Middle frontal gyrus (tissue), 1 donor: Measurements from ENCODE around the gene ARMC9.
"Not testable (repeated sequence)": the region's sequence is repeated elsewhere in the genome, so short reads cannot be mapped to it uniquely, and the experiment has no call there.

Source experiments
- DNase-seq: peaks from one replicate; pipeline ENCODE4 v3.0.0-alpha.2; 2015; ENCODE audit warnings: low spot score; ENCODE audit errors: extremely low spot score

Gene ARMC9

GRCh38 chr2:231278868-231279267 lies 80.4 kb downstream of the ARMC9 start:
- no peak for DNase-seq

- no peak for DNase-seq
Observed at GRCh38 chr2:231280846-231281245, 82.4 kb downstream of the ARMC9 start.

GRCh38 chr2:231284296-231284695 lies 85.9 kb downstream of the ARMC9 start:
- DNase-seq, result no peak

GRCh38 chr2:231286964-231287363 lies 88.5 kb downstream of the ARMC9 start:
- DNase-seq, result no peak

DNA sequence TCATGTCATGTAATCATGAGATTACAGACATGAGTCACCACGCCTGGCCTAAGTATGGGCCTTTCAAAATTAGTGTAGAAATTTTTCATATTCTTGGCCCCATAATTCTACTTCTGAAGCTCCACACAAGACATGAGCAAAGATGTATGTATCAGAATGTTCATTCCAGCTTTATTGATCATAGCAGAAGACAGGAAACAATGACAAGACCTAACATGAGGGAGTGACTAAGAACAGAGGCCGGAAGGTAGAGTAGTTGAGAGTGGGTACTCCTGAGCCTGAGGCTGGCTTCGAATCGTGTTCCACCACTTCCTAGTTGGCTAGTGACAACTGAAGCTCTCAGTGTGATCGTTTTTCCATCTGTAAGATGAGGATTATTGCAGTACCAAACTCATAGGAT lies 89.3 kb downstream of the ARMC9 start:
- DNase-seq, result no peak

GRCh38 chr2:231288590-231288989 lies 90.2 kb downstream of the ARMC9 start:
- DNase-seq, result no peak

DNA sequence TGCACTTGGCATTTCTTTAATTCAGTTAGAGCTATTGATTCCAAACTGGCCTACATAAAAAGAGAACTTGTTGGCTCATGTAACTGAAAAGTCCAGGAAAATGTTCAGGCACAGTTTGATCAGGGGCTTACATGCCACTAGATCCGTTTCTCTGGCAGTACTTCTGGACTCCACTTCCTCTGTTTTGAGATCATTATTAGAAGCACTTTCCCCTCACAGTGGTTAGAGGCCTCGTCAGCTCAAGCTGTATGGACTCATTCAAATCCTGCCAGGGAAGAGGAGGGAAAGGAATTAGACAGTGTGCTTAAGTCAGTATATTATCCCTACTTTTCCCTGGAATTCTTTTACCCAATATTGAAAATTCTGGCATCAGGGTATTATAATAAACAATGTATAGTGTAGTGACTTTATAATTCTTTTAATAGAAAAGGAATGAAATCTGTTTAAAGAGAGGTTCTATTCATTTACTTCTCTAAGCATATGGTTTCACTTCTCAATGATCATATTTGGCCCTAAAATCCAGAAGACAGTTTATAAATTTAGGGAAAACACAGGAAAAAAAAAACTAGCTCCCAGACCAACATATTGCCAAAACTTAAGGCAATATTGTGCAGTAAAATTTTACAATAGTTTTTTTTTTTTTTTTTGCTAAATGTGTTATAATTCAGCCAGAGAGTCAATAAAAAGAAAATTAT lies 92.0 kb downstream of the ARMC9 start:
- no peak for DNase-seq

GRCh38 chr2:231292472-231293134 lies 94.2 kb downstream of the ARMC9 start:
- no peak for DNase-seq

GRCh38 chr2:231293163-231293562 lies 94.7 kb downstream of the ARMC9 start:
- DNase-seq, result no peak

- DNase-seq, result no peak
Observed at GRCh38 chr2:231294116-231294515, 95.7 kb downstream of the ARMC9 start.

GRCh38 chr2:231294571-231295362 lies 96.3 kb downstream of the ARMC9 start:
- no peak for DNase-seq

- no peak for DNase-seq
Observed at GRCh38 chr2:231295363-231295655, 96.9 kb downstream of the ARMC9 start.

- DNase-seq, result no peak
Observed at GRCh38 chr2:231296401-231296974, 98.1 kb downstream of the ARMC9 start.

GRCh38 chr2:231297108-231297908 lies 98.9 kb downstream of the ARMC9 start:
- peak; percentile 59 for DNase-seq

DNA sequence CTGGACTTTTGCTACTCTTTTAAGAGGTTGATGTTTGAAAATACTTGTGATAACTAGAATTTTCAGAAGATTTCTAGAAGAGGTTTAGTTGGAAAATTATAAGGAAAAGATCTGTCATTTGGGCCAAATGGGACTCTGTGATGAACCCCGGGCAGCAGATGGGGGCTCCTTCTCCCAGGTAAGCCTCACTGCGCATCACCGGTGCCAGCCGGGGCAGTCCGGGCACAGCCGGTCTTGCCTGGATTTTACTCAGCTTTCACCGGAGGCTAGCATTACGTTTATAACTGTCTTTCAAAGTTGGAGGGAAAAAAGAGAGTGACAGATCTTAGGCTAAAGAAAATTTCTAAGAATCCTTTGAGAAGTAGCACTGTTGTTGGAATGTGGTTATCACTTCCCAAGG lies 99.7 kb downstream of the ARMC9 start:
- no peak for DNase-seq

- no peak for DNase-seq
Observed at GRCh38 chr2:231299267-231299666, 100.8 kb downstream of the ARMC9 start.

GRCh38 chr2:231300020-231300721 lies 101.7 kb downstream of the ARMC9 start:
- no peak for DNase-seq

DNA sequence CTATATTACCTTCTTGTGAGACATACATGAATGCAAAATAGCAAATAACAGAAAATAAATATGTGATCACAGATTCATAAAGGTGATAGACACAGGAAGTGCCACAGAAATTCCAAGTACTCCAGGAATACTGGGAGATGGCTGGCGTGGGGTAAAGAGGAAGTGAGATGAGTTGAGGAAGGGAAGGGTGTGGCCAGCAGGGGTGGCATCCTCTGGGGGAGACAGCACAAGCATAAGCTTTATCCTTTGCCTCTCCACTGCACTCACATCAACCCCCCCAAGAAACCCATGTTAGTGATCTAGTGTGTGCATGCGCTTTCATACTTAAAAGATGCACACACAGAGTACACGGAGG lies 102.3 kb downstream of the ARMC9 start:
- no peak for DNase-seq

DNA sequence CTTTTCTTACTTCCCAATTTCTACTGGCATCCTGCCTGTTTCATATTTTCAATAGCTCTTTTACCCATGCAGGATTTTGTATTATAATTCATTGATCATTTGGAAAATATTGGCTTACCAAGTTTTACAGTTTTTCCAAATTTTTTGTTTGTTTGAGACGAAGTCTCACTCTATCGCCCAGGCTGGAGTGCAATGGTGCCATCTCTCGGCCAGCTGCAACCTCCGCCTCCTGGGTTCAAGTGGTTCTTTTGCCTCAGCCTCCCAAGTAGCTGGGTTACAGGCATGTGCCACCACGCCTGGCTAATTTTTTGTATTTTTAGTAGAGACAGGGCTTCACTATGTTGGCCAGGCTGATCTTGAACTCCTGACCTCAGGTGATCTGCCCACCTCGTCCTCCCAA lies 105.8 kb downstream of the ARMC9 start:
- DNase-seq, result not testable (repeated sequence)

DNA sequence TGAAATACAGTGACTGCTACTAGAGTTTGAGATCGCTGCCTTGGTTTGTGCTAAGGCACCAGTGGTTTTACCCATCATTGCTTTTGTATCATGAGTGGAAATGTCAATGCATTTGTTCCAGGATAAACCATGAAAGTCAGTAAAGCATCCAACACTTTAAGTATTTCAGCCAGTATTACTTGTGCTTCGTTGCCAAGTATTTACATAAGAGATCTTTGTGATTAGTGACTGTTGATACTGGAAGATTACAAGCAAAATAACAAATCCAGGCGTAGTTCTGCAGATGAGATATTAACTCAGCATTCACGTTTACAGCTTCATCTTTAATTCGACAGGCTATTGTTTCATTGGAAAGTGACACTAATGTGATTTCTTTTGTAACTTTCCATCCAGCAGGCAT lies 106.8 kb downstream of the ARMC9 start:
- no peak for DNase-seq
